Upper lobe of left lung (tissue), 4 donors: ENCODE data around the gene SLC16A1.

ENCODE experiments used
- CTCF ChIP-seq, 6 experiments: fragments of 450-650 bp in 4 of 6; fragments of 200-600 bp in 2 of 6; sonication (generic) in 2 of 6; IDR thresholded peaks; one replicate each; pipeline ENCODE4 v1.5.1; 2016 to 2019; ENCODE audit warnings: antibody characterized with exemption in 6 of 6
- POLR2A ChIP-seq, 4 donors: fragments of 450-650 bp; IDR thresholded peaks; one replicate each; pipeline ENCODE4 v1.5.1; 2016 to 2017; ENCODE audit warnings: antibody characterized with exemption in 4 of 4, mild to moderate bottlenecking in 2 of 4

- TF ChIP-seq CTCF (IDR thresholded peaks at IDR 0.05) (peak; percentile 20 to 61 (median 26)), POLR2A (IDR thresholded peaks at IDR 0.05) (peak in 3 of 4 donors; percentile 50 to 91 (median 86))
Measured at GRCh38 chr1:112955773-112956543, at the start of gene SLC16A1.
